Stimulated activated CD4-positive, alpha-beta T cell treated with anti-CD3 and anti-CD28 coated beads, TNF-alpha, amount 100 ng/mL, for 1 hour (primary cell): ENCODE measurements around the gene UBE3B.

ENCODE experiments used
- DNase-seq, 3 donors: peaks; one replicate each; pipeline ENCODE4 v3.0.0-alpha.2; 2020; ENCODE audit warnings: low read depth in 3 of 3, low spot score in 1 of 3

Gene UBE3B

DNA sequence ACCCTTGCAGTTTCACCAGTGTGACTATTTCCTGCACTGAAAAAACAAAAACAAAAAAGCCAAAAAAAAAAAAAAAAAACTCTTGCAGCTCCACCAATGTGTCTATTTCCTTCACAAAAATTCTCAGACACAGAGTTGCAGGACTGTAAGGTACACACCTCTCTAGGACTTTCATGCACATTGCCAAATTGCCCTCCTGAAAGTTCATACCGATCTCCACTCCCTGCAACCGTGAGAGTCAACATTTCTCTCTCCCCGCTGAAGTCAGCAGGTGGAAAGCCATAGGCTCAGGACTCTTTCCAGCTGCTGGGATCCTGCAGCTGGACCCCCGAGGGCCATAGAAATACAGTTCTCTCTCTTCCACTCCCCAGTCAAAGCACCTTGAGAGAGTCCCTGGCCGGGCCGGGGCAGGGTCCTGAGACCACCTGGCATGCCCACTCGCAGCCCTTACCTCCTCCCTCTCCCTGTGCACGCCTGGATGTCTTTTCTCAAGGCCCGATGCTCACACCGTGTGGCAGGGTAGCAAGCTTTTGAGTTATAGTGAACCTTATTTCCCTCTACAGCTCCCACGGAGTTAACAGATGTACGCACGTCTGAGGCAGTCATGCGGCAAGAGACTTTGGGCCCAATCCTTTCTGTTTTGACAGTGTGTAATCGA is 72.3 kb downstream of the UBE3B start:
- no peak for DNase-seq

- DNase-seq, result no peak
Measured at GRCh38 chr12:109550281-109550680, 72.8 kb downstream of the UBE3B start.

DNA sequence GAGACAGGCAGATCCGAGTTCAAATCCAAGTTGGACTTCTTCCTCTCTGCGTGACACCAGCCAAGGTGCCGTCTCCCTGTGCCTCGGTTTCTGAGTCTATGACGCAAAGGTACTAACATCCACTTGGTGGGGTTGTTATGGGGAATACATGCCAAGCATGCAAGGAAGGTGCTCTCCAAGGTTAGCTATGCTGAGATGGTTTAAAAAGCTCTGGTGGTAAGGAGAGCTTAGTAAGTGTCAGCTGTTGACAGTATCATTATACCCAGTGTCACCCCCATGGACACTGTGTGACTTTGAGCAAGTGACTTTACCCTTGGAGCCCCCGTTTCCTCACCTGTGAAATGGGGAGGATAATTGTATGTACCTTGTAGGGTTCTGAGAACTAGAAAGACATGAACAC is 73.7 kb downstream of the UBE3B start:
- no peak for DNase-seq

DNA sequence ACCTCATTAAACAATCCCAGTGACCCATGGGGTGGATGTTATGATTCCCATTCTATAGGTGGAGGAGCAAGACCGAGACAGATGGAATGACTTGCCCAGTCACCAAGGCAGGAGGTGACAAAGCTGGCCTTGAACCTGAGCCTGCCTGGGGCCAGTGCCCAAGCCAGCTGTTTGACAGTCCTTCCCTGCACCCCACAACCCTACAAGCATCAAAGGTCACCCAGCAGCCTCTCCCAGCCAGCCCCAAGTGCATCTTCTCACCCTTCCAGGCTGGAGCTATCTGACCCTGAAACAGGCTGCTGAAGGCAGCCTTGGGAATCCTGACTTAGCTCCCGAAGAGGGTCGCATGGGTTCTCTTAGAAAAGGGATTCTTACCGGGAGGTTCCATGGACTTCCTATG is 75.5 kb downstream of the UBE3B start:
- no peak for DNase-seq

DNA sequence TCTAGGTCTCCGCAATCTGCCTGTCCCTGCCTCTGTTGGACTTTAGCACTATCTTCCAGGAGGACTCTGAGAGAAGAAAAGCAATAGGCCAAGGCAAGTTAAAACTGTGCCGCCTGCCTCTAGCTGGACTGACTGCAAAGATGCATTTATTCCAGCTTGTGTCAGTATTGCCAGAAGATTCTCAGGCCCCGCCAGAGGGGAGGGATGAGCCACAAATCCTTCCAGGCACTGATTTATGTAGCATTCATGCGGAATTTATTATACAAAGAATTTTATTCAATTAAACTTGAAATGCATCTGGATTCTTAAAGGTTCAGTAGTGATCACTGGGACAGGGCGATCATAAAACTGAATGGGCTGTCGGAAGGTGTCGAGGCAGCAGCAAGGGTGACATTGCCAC is 76.0 kb downstream of the UBE3B start:
- DNase-seq, result no peak

DNA sequence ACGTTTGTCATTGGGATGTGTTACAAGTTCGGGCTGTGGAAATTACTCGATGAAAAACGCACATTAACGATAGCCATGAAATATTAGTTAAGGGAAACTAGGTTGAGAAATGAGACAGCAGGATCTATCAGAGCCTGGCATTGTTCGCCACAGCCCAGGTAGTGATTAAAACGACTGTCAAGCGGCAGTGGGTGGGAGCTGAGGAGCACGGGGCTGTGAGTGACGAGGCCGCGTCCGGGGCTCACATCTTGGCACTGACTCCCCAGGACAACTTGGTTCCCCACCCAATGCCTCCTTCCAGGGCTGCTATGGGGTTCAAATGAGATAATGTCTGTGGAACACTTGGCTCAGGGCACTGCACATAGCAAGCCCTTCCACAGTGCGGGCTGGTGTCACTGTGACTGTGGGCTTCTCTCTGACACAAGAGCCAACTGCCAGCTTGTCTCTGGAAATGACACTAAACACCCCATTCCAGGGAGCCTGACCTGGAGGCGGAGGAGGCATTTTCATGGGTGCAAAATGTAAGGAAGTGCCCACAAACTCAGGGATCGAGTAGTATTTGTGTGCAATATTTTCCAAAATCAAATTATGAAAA is 76.6 kb downstream of the UBE3B start:
- DNase-seq, result no peak

GRCh38 chr12:109554761-109555160 is 77.3 kb downstream of the UBE3B start:
- DNase-seq, result no peak

GRCh38 chr12:109555431-109556315 is 78.2 kb downstream of the UBE3B start:
- DNase-seq, result no peak

DNA sequence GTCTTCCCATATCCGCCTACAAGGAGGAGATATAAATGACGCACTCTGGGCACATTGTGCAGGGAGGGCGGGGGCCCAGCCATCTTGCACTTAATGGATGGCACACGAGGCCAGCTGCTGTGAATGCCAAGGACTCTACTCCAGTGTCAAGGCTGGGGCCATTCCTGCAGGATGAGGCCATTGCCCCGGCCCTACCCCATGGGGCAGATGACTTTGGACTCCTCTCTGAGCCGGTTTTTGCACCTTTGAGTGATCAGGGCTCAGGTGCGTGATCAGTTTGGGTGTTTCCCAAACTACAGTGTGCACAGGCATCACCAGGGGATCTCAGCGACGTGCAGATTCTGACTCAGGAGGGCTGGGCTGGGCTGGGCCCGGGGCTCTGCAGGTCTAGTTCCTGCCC is 79.8 kb downstream of the UBE3B start:
- DNase-seq, result no peak

GRCh38 chr12:109557805-109558204 is 80.4 kb downstream of the UBE3B start:
- DNase-seq, result no peak

- DNase-seq, result no peak
Measured at GRCh38 chr12:109558374-109559199, 81.2 kb downstream of the UBE3B start.

DNA sequence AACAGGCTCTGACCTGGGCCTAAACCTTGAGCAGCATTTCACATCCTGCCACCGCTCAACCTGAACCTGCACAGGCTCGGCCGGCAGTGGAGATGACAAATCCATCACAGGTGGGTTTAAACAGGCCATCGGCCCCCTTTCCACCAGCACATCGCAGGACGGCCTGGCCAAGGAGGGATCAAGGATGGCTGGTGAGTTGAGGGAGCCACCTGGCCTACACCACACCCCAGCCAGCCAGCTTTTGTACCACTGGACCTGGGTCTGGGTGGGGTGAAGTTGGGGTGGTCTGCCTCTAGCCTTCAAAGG is 81.7 kb downstream of the UBE3B start:
- no peak for DNase-seq

DNA sequence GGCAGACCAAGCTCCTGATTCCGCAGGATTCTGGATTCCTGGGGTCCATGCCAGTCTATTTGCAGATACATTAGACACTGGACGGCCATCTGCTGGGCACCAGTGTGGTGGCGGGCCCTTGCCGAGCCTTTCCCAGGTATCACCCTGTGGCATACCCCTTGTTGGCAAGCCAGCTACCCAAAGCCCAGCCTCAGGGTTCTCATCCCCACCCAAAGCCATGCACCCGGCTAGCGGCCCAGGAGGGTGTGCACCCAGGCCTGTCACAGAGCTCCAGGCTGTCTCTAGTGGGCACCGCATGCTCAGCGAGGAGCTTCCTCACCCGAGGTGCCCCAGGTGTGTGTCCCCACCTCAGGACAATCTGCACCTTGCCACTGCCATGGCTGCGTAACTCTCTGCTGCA is 82.2 kb downstream of the UBE3B start:
- DNase-seq, result no peak

GRCh38 chr12:109560867-109561710 is 83.7 kb downstream of the UBE3B start:
- DNase-seq, result no peak

DNA sequence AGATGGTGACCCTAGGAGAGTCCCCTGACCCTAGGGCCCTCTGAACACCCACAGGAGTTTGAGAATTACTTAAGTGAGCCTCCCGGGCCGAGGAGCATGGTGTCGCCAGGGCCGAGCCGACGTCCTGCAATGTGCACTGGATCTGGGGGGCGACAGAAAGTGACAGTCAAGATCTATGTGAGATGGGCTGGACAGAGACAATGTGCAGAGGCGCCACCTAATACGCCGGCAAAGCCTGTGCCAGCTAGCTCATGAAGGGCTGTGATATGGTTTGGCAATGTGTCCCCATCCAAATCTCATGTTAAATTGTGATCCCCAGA is 84.2 kb downstream of the UBE3B start:
- no peak for DNase-seq

- DNase-seq, result no peak
Measured at GRCh38 chr12:109562871-109563270, 85.4 kb downstream of the UBE3B start.

DNA sequence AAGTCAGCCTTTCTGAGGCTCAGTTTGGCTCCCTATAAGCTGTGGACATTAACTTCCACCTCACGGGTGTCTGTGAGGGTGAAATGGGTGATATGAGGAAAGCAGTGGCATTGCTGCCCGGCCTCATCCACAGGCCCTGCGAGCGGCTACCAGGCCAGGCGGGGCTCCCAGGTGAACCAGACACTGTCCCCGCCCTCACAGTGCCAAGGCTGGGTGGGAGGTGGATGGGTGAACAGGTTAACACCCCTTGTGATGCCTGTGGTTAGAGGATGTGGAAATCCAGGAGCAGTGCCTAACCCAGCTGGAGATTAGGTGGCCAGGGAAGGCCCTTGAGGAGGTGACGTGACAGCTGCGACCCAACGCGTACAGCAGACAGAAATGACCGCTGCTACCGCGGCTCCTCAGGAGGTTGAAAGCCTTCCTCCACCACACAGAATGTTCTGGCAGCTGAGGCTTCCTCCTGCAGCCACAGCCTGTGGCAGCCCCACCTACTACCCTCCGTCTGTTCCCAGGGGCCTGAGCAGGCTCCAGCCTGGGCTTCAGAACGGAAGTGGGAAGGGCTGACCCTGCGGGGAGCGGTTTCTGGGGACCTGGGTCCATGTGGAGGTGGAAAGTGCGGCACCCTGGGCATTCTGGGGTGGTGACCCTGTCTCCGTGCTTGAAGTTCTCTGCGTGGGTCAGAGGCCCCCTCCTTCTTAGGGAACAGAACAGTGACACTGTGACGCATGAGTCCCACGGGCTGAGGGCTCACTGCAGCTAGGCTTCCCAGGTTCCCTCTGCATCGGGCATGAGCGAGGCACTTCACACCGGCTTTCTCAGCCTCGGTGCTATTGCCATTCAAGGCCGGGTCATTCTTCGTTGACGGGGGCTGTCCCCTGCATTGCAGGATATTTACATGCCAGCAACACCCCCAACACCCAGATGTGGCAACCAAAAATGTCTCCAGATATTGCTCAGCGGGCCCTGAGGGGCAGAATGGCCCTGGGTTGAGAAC is 86.2 kb downstream of the UBE3B start:
- no peak for DNase-seq

- no peak for DNase-seq
Measured at GRCh38 chr12:109566424-109566823, 89.0 kb downstream of the UBE3B start.

DNA sequence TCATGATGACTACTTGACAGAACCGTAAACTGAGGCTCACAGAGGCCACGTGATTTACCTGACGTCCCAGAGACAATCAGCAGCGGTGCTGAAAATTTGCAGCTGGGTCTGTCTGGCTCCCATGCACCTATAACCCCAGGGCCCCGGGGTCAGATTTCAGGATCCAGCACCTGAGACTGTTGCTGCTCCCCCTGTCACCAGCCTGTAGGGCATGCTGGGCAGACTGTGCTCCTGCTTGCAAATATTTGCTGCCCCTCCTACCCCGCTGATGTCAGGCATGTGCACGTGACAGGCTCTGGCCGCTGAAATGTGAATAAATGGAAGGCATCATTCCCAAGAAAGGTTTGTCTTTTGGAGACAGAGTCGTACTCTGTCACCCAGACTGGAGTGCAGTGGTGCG is 89.9 kb downstream of the UBE3B start:
- no peak for DNase-seq

GRCh38 chr12:109567967-109568366 is 90.5 kb downstream of the UBE3B start:
- DNase-seq, result no peak
